Activated naive CD8-positive, alpha-beta T cell (primary cell): ENCODE results near the gene PIK3CA.
A peak's percentile ranks its signal among the peaks of the same experiment; 100 is the strongest.

Experiments
- H3K27ac Mint-ChIP-seq: one replicate; pipeline ENCODE4 v1.8.0; 2021; ENCODE audit warnings: mixed read lengths
- H3K27me3 Mint-ChIP-seq: one replicate; pipeline ENCODE4 v1.8.0; 2021; ENCODE audit warnings: mixed read lengths
- H3K36me3 Mint-ChIP-seq: one replicate; pipeline ENCODE4 v1.8.0; 2021; ENCODE audit warnings: mixed read lengths
- H3K4me1 Mint-ChIP-seq: one replicate; pipeline ENCODE4 v1.8.0; 2021; ENCODE audit warnings: low read depth, mixed read lengths
- H3K4me3 Mint-ChIP-seq: one replicate; pipeline ENCODE4 v1.8.0; 2021; ENCODE audit warnings: mild to moderate bottlenecking, mixed read lengths
- H3K9me3 Mint-ChIP-seq: one replicate; pipeline ENCODE4 v1.8.0; 2021; ENCODE audit warnings: low read depth, mixed read lengths

PIK3CA gene

DNA sequence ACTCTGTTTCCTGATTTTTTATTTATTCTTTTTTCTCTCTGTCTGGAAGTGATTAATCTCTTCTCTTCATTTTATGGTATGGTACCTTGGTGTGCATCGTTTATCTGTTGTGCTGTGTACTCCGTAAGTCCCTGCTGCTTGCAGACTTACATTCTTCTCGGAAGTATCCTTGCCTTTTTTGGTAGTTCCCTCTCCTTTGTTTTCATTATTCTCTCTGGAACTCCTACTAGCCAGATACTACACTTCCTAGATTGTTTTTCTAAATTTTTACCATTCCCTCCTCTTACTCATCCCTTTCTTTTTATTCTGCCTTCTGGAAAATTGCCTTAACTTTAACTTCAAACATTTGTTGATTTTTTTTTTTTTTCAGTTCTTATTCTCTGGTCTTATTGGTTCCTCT lies 27.2 kb downstream of the PIK3CA start:
- Mint-ChIP-seq H3K4me1 (peaks cover 36% of the 10 kb centered on the region), H3K9me3 (no peaks in the 10 kb centered on the region), H3K27me3 (no peaks in the 10 kb centered on the region), H3K27ac (no peak overlapping the region), H3K4me3 (no peak overlapping the region), H3K36me3 (peaks cover 6% of the 10 kb centered on the region)

DNA sequence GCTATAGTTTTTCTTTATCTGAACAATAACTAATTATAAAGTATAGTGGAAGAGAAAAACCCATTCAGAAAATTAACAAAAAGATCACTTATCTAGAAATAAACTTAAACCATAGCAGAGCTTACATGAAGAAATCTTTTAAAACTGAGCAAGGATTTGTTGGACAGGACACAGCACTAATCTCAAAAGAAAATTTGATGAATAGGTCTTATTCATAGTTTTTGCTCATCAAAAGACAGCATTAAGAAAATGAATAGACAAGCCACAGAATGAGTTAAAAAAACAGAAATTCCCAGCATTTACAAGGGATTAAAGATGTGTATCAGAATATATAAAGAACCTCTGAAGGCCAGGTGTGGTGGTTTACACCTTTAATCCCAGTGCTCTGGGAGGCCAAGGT lies 29.5 kb downstream of the PIK3CA start:
- Mint-ChIP-seq H3K27me3 (no peaks in the 10 kb centered on the region), H3K27ac (no peak overlapping the region), H3K4me1 (peaks cover 36% of the 10 kb centered on the region), H3K36me3 (no peaks in the 10 kb centered on the region), H3K9me3 (no peaks in the 10 kb centered on the region), H3K4me3 (no peak overlapping the region)

DNA sequence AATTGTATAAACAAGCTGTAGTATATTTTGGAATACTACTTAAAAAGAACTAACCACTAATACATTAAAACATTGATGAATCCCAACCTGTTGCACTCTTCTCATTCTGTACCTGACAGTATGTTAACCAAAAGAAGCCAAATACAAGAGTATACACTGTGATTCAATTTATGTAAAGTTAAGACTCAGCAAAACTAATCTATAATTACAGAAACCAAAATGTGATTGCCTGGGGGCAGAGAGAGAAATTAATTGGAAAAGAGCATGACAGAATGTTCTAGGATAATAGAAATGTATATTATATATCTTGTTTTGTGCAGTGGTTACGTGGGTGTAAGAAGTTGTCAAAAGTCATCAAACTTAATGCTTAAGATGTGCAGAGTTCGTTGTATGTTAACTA lies 31.1 kb downstream of the PIK3CA start:
- no peaks in the 10 kb centered on the region for H3K27me3 Mint-ChIP-seq
- H3K27ac Mint-ChIP-seq = no peak overlapping the region
- no peak overlapping the region for H3K4me3 Mint-ChIP-seq
- peaks cover 48% of the 10 kb centered on the region for H3K4me1 Mint-ChIP-seq
- H3K9me3 Mint-ChIP-seq = no peaks in the 10 kb centered on the region
- H3K36me3 Mint-ChIP-seq = no peaks in the 10 kb centered on the region

DNA sequence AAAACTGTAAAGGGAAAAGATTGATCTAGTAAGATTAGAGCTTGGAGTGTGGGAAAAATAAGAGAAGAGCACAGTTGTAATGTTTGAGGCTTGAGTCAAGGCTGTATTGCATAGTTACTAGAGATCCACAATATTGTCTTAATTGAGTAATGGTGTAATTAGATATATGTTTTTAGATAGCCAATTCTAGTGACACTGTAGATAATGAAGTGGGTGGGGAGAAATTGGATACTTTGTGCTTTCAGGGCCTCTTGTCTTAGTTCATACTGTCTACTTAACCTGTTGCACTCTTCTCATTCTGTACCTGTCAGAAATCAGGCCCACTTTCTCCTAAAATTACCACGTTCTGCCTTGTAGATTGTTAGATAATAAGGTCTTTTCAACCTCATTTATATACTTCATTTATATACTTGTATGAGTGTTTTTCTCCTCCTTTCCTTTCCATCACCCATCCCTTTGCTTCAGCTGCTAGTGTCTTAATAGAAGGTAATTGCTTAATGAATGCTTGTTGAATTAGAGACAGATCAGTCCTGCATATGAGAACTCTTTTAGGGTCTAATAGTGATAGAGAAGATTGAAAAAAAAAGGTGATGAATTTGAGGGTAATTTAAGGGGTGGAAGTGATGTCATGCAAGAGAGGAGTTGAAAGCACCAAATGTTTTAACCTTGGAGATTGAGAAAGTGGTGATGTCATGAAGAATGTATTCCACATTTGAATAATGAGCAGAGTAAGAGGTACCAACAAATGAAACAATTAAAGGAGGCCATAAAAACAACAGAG lies 32.0 kb downstream of the PIK3CA start:
- H3K27ac Mint-ChIP-seq = no peak overlapping the region
- H3K4me3 Mint-ChIP-seq = no peak overlapping the region
- H3K27me3 Mint-ChIP-seq = no peaks in the 10 kb centered on the region
- no peaks in the 10 kb centered on the region for H3K9me3 Mint-ChIP-seq
- peaks cover 48% of the 10 kb centered on the region for H3K4me1 Mint-ChIP-seq
- H3K36me3 Mint-ChIP-seq = no peaks in the 10 kb centered on the region

DNA sequence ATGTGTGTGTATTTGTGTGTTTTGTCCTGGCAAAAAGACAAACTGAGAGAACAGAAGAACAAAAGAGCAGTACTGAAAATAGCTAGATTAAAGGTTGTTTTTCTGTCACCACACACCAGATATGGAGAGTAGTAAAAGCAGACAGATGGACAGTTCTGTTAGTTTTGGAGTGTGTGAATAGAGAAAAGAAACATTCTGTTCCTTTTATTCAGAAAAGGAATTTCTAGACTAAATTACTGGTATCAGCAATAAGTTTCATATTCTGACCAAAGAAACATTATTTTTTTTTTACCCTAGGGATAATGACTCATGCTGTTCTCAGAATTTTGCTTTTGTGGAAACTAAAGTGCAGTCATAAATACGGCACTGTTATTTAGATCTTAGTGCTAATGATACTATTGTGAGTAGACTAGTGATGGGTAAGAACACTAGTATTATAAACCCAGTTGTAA lies 32.9 kb downstream of the PIK3CA start:
- Mint-ChIP-seq H3K4me1 (peaks cover 48% of the 10 kb centered on the region), H3K9me3 (no peaks in the 10 kb centered on the region), H3K36me3 (no peaks in the 10 kb centered on the region), H3K27me3 (no peaks in the 10 kb centered on the region), H3K27ac (no peak overlapping the region), H3K4me3 (no peak overlapping the region)

DNA sequence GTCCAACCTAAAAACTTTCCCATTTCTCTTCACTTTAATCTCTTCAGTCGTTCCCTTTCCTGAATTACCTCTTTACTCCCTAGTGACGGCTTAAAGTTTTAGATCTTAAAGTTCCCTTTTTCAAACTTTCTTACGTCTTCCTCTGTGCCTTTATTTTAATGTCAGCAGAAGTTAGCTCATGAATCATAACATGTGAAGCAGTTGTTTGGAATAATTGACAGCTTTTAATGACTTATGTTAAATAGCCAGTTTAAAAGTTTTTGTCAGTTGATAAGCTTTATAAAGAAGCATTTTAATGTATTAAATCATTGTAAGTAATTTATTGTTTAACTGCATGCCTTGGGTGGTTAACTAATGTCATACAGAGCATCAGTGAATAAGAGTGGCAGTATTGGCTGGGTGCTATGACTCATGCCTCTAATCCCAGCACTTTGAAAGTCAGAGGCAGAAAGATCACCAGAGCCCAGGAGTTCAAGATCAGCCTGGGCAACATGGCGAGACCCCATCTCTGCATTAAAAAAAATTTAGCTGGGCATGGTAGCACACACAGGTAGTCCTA lies 33.9 kb downstream of the PIK3CA start:
- H3K4me1 Mint-ChIP-seq = peaks cover 52% of the 10 kb centered on the region
- no peaks in the 10 kb centered on the region for H3K9me3 Mint-ChIP-seq

DNA sequence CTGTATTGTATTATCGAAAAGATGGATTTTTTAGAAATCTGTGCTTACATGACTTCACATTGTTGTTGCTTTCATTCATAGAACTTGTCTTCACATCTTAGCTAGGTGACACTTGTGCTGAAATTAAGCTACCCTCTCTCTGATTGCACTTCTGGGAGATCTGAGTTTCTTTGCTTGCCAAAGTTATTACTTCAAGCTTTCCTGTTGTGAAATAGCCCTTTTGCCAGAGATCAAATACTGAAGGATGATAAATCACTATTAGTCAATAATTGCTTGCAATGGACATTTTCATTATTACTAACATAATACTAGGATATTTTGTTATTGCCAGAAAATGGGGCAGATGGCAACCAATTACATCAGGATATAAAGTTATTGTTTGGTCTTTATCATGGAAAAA lies 34.7 kb downstream of the PIK3CA start:
- Mint-ChIP-seq H3K4me3 (no peak overlapping the region), H3K27me3 (no peaks in the 10 kb centered on the region), H3K36me3 (no peaks in the 10 kb centered on the region), H3K9me3 (no peaks in the 10 kb centered on the region), H3K27ac (peak overlapping the region; percentile 30), H3K4me1 (peaks cover 50% of the 10 kb centered on the region)

More for the DNA sequence above, 33.9 kb downstream of the PIK3CA start:
- no peaks in the 10 kb centered on the region for H3K36me3 Mint-ChIP-seq
- H3K27ac Mint-ChIP-seq = peak overlapping the region; percentile 93
- peak overlapping the region; percentile 48 for H3K4me3 Mint-ChIP-seq
- H3K27me3 Mint-ChIP-seq = no peaks in the 10 kb centered on the region

DNA sequence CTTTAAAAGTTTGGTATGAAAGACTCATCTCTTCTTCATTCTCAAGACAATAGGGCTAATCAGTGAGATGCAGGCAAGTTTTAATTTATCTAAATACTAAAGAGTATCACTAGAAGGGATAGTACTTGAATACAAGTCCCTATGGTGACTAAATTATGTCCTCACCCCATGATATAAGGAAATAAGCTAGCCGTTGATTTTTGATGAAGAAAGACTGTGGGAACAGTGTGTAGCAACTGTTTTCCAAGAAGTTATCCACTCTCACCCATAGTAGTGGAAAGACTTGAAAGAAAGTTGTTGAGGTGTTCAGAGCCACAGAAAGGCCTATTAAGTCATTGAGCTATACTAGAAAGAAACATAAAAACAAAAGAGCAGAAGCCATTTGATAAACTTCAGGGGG lies 36.7 kb downstream of the PIK3CA start:
- peaks cover 50% of the 10 kb centered on the region for H3K4me1 Mint-ChIP-seq
- peak overlapping the region; percentile 55 for H3K27ac Mint-ChIP-seq
- no peaks in the 10 kb centered on the region for H3K36me3 Mint-ChIP-seq

DNA sequence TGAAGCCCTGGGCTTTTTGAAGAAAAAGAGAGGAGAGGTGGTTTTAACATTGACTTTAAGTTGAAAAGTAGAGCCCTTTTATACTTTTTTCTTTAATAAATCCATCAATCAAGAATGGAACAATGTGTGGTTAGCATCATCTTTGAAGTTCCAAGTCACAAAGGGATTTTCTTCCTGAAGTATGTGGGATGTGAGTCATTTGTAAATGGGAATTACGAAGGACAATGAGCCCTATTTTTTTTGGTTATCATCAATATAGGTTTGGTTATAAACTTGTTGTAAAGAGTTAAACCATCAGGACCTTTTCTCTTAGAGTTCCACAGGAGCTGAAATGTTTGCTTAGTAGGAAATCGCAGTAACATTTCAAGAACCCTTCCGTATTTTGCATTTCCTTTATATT lies 38.3 kb downstream of the PIK3CA start:
- no peaks in the 10 kb centered on the region for H3K27me3 Mint-ChIP-seq
- no peaks in the 10 kb centered on the region for H3K36me3 Mint-ChIP-seq
- H3K4me1 Mint-ChIP-seq = peaks cover 64% of the 10 kb centered on the region
- H3K9me3 Mint-ChIP-seq = no peaks in the 10 kb centered on the region
- no peak overlapping the region for H3K27ac Mint-ChIP-seq
- H3K4me3 Mint-ChIP-seq = no peak overlapping the region

More for the DNA sequence above, 36.7 kb downstream of the PIK3CA start:
- Mint-ChIP-seq H3K9me3 (no peaks in the 10 kb centered on the region), H3K27me3 (no peaks in the 10 kb centered on the region), H3K4me3 (no peak overlapping the region)

DNA sequence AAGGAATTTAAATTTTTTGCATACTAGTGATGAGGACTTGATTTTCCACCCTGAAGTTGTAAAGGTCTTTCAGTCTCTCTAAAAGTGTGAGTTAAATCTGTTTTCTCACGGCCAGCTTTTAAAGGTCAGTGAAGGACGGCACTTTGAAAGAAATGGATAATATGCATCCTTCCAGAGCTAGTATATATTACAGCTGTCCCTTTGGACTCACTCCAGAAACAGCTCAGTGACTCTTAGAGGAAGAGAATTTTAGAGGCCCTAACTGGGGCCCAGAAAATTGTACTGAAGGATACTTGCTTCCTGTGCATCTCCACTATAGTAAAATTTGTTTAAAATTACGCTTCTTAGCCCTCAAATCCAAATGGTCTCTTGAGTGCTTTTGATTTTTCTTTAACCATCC lies 41.6 kb downstream of the PIK3CA start:
- no peaks in the 10 kb centered on the region for H3K27me3 Mint-ChIP-seq
- H3K27ac Mint-ChIP-seq = peak overlapping the region; percentile 34
- peaks cover 62% of the 10 kb centered on the region for H3K4me1 Mint-ChIP-seq
- H3K36me3 Mint-ChIP-seq = no peaks in the 10 kb centered on the region
- H3K4me3 Mint-ChIP-seq = no peak overlapping the region
- H3K9me3 Mint-ChIP-seq = no peaks in the 10 kb centered on the region

DNA sequence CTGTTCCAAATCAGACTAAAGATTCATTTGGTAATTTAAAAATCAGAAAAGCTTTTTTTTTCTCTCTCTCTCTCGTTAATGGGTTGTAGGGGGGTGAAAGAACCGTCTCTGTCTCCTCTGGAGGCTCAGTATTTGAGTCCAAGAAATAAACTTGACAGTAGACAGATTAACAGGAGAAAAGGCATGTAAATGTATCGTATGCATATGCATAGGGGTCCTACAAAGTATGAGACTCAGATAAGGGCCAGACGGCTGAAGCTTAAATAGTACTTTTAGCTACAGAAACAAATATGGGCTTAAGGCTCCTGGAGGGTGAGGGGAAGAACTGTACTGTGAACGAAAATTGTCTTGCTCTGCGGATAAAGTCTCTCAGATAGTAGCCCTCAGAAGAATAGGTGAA lies 42.4 kb downstream of the PIK3CA start:
- H3K27me3 Mint-ChIP-seq = no peaks in the 10 kb centered on the region
- H3K9me3 Mint-ChIP-seq = no peaks in the 10 kb centered on the region
- no peaks in the 10 kb centered on the region for H3K36me3 Mint-ChIP-seq
- peaks cover 60% of the 10 kb centered on the region for H3K4me1 Mint-ChIP-seq
- H3K4me3 Mint-ChIP-seq = no peak overlapping the region
- peak overlapping the region; percentile 61 for H3K27ac Mint-ChIP-seq

DNA sequence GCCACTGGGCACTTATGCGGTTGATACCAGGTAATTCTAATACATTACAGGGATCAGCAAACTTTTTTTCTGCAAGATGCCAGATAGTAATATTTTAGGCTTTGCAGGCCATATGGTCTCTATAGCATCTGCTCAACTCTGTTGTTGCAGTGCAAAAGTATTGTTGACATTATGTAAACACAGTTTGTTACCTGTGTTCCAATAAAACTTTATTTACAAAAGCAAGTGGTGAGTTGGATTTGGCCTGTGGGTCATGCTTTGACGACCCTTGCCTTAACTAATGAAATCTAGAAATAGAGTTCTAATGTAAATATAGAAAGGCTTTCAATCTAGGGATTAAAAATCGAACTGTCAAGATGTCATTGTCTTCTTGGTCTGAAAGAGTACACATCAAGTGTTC lies 44.4 kb downstream of the PIK3CA start:
- no peak overlapping the region for H3K4me3 Mint-ChIP-seq
- H3K9me3 Mint-ChIP-seq = no peaks in the 10 kb centered on the region
- H3K36me3 Mint-ChIP-seq = no peaks in the 10 kb centered on the region
- no peaks in the 10 kb centered on the region for H3K27me3 Mint-ChIP-seq
- H3K4me1 Mint-ChIP-seq = peaks cover 65% of the 10 kb centered on the region
- no peak overlapping the region for H3K27ac Mint-ChIP-seq

DNA sequence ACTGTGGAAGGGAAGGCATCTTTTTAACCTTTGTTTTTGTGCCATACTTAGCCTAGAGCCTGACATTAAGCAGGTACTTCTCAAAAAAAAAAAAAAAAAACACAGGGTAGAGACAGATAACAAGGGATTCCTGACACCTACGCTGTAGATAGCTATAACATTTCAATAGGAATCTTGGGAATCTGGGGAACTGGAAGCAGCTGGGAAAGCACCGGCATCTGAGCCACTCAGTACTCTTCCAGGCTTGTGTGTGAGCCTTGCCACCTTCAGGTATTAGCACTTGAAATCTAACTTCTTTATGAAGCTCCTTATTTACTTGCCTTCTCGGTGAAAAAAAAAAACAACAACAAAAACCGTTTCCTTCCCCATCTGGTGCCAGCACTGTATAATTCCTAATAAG lies 46.8 kb downstream of the PIK3CA start:
- no peaks in the 10 kb centered on the region for H3K27me3 Mint-ChIP-seq
- H3K4me1 Mint-ChIP-seq = peaks cover 59% of the 10 kb centered on the region
- H3K36me3 Mint-ChIP-seq = peaks cover 4% of the 10 kb centered on the region
- H3K9me3 Mint-ChIP-seq = no peaks in the 10 kb centered on the region
- H3K27ac Mint-ChIP-seq = no peak overlapping the region
- no peak overlapping the region for H3K4me3 Mint-ChIP-seq

DNA sequence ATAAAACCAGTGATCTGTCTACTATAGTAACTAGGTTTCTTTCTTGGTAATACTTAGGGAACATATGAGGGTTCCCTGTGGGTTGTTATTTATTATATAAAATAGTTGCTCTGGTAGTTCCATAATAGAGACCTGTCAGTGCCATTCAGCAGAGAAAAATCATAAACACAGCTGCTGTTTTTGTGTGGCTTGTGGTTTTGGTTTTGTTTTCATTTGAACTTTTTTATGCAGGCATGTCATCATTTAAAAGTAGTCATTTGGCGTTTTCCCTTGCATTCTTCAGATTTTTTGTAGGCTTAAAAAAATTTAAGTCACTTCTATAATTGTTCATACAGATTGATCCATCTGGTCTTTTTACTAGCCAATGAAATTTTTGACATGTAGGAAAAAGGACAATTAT lies 47.9 kb downstream of the PIK3CA start:
- no peaks in the 10 kb centered on the region for H3K27me3 Mint-ChIP-seq
- peaks cover 8% of the 10 kb centered on the region for H3K36me3 Mint-ChIP-seq
- H3K4me3 Mint-ChIP-seq = no peak overlapping the region
- H3K9me3 Mint-ChIP-seq = no peaks in the 10 kb centered on the region
- peaks cover 49% of the 10 kb centered on the region for H3K4me1 Mint-ChIP-seq
- H3K27ac Mint-ChIP-seq = peak overlapping the region; percentile 2

DNA sequence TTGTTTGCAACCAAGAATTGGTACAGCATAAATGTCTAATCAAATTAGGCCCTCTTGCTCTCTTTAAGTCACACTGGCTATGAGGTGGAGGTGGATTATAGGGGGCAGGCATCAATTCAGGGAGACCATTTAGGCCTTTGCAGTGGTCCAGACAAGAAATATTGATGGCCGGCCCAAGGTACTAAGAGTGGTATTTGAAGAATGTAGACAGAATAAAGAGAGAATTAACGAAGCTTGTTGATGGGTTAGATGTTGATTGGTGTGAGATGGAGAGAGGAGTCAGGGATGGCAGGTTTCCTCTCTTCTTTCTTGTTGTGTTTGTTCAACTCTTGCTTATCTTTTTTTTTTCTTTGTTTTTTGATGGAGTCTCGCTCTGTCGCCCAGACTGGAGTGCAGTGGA lies 48.5 kb downstream of the PIK3CA start:
- Mint-ChIP-seq H3K9me3 (no peaks in the 10 kb centered on the region), H3K27me3 (no peaks in the 10 kb centered on the region), H3K27ac (peak overlapping the region; percentile 2), H3K36me3 (peaks cover 8% of the 10 kb centered on the region), H3K4me1 (peaks cover 49% of the 10 kb centered on the region), H3K4me3 (no peak overlapping the region)

DNA sequence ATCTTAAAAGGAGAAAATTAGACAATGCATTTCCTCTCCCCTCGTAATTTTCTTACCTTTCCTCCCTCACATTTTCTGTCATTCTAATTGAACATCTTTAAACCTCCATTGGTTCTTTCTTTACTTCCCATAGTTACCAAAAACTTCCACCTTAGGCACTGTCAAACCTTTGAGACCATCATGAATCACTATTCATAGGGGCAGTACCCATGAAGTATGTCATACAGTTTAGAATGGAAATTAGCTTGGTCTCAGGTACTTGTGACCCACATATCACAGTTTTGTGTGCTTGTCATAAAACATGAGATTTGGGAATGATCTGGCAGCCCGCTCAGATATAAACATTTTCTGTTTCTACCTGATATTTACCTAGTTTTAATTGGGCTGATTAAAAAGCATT lies 52.6 kb downstream of the PIK3CA start:
- Mint-ChIP-seq H3K27me3 (no peaks in the 10 kb centered on the region), H3K4me1 (peaks cover 24% of the 10 kb centered on the region), H3K9me3 (no peaks in the 10 kb centered on the region), H3K4me3 (no peak overlapping the region), H3K36me3 (peaks cover 11% of the 10 kb centered on the region), H3K27ac (peak overlapping the region; percentile 35)
